Rectal smooth muscle tissue (tissue), 1 donor: ENCODE results near the gene CFDP1.

Experiments
- H3K27ac ChIP-seq: one replicate; pipeline ENCODE4 v1.7.0; 2013; ENCODE audit warnings: low read depth, low read length, inconsistent platforms
- H3K27me3 ChIP-seq: one replicate; pipeline ENCODE4 v1.7.0; 2013; ENCODE audit warnings: low read length; ENCODE audit not compliant: control insufficient read depth, insufficient read depth
- H3K36me3 ChIP-seq: one replicate; pipeline ENCODE4 v1.7.0; 2013; ENCODE audit warnings: low read length; ENCODE audit not compliant: control insufficient read depth, insufficient read depth
- H3K4me1 ChIP-seq: one replicate; pipeline ENCODE4 v1.7.0; 2013; ENCODE audit warnings: low read length; ENCODE audit not compliant: control insufficient read depth, insufficient read depth
- H3K4me3 ChIP-seq: one replicate; pipeline ENCODE4 v1.7.0; 2013; ENCODE audit warnings: low read length
- H3K9ac ChIP-seq: one replicate; pipeline ENCODE4 v1.7.0; 2013; ENCODE audit warnings: low read length

CFDP1 gene

DNA sequence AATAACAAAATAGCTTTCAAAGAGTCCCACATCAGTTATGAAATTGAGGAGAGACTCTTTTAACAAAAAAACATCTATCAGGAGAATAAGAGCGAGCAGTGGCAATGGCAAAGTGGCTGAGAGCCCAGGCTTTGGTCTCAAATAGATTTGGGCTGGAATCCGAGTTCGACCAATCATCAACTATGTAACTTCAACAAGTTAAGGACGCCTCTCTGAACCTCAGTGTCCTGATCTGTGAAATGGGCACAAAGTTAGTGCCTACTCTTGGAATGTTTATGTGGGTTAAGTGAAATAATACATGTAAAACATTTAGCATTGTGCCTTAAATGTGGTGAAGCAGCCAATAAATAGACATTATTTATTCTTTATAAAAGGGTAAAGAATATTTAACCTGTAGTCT lies 45.4 kb downstream of the CFDP1 start:
- no peak overlapping the region for H3K4me3 ChIP-seq
- peaks cover 3% of the 10 kb centered on the region for H3K36me3 ChIP-seq
- H3K27me3 ChIP-seq: no peaks in the 10 kb centered on the region
- H3K4me1 ChIP-seq: no peaks in the 10 kb centered on the region
- H3K9ac ChIP-seq: no peak overlapping the region
- no peak overlapping the region for H3K27ac ChIP-seq

GRCh38 chr16:75385507-75386152 lies 47.7 kb downstream of the CFDP1 start:
- Histone ChIP-seq H3K4me1 (no peaks in the 10 kb centered on the region), H3K9ac (no peak overlapping the region), H3K4me3 (no peak overlapping the region), H3K36me3 (no peaks in the 10 kb centered on the region), H3K27me3 (no peaks in the 10 kb centered on the region), H3K27ac (no peak overlapping the region)

DNA sequence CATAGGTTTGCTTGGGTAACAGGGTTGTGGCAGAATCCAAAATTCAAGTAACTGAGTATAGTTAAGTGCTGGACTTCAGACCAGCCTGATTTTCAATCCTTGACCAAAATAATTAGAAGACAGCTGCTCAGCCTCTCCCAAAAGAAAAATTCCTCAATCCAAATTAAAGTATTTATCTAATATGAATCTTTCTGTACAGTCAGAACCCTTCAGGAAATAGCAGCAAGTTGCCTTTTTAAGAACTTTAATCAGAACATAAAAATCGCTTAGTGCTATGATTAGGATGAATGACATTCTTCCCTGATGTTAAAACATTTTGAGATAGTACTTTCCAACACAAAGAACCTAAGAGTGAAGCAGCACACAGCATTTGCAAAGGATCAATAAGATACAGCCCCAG lies 50.2 kb downstream of the CFDP1 start:
- no peak overlapping the region for H3K27ac ChIP-seq
- no peaks in the 10 kb centered on the region for H3K4me1 ChIP-seq
- H3K27me3 ChIP-seq: no peaks in the 10 kb centered on the region
- H3K36me3 ChIP-seq: no peaks in the 10 kb centered on the region
- H3K4me3 ChIP-seq: no peak overlapping the region
- H3K9ac ChIP-seq: no peak overlapping the region

DNA sequence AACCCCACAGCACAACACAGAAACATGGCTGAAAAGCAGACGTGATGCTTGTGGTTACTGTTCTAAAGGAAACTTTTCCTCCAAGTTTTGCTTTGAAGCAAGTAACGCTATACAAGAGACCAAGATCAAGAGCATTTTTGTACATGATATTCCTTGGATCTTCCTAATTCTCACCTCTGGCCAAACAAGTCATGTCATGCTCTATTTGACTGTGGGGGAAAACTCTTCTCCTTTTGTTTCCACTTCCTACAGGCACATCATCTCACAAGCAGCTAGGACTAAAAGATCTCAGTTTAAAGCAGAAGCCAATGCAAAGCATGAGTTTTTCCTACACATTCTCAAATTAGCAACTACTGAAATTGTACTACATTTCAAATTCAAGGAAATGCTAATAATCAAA lies 50.7 kb downstream of the CFDP1 start:
- Histone ChIP-seq H3K27ac (no peak overlapping the region), H3K4me3 (no peak overlapping the region), H3K27me3 (no peaks in the 10 kb centered on the region), H3K36me3 (no peaks in the 10 kb centered on the region), H3K9ac (no peak overlapping the region), H3K4me1 (no peaks in the 10 kb centered on the region)

GRCh38 chr16:75380870-75381269 lies 52.4 kb downstream of the CFDP1 start:
- Histone ChIP-seq H3K36me3 (no peaks in the 10 kb centered on the region), H3K4me1 (no peaks in the 10 kb centered on the region), H3K27me3 (no peaks in the 10 kb centered on the region), H3K9ac (no peak overlapping the region), H3K27ac (no peak overlapping the region), H3K4me3 (no peak overlapping the region)

DNA sequence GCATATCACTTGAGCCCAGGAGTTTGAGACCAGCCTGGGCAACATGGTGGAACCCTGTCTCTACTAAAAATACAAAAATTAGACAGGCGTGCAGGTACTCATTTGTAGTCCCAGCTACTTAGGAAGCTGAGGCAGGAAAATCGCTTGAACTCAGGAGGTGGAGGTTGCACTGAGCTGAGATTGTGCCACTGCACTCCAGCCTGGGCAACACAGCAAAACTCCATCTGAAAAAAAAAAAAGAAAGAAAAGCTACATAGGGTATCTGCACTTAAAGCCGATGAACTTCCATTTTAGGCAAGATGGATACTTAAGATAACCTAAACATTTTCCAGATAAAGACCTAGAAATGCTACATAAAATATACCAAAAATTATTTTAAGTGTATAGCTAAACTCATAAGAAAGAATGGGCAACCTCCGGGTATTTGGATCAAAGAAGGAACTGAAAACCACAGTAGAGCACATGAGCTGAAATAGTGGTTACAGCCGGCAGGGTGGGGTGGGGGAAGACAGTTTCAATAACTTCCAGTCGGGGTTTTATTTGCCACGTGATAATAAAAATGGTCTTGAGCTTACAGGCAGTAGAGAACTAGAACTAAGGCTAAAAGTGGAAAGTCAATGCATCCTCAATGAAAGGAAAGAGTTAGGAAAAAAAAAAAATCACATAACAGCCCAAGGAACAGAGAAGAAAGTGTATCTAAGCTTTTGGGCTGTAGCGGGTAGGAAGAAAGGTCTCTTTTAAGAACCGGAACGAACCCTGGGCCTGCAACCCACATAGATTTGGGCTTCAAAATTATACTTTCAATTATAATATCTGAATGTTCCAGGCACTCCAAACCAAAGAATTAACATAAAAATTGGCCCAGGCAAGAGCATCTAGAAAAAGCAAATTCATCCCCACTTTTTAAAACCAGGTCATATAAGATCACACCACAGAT lies 53.1 kb downstream of the CFDP1 start:
- Histone ChIP-seq H3K36me3 (no peaks in the 10 kb centered on the region), H3K4me3 (no peak overlapping the region), H3K27me3 (no peaks in the 10 kb centered on the region), H3K9ac (no peak overlapping the region), H3K4me1 (no peaks in the 10 kb centered on the region), H3K27ac (no peak overlapping the region)

- H3K27ac ChIP-seq: no peak overlapping the region
- H3K4me1 ChIP-seq: no peaks in the 10 kb centered on the region
- H3K9ac ChIP-seq: no peak overlapping the region
- no peak overlapping the region for H3K4me3 ChIP-seq
- H3K27me3 ChIP-seq: no peaks in the 10 kb centered on the region
- H3K36me3 ChIP-seq: no peaks in the 10 kb centered on the region
Observed at GRCh38 chr16:75379339-75379738, 54.0 kb downstream of the CFDP1 start.

DNA sequence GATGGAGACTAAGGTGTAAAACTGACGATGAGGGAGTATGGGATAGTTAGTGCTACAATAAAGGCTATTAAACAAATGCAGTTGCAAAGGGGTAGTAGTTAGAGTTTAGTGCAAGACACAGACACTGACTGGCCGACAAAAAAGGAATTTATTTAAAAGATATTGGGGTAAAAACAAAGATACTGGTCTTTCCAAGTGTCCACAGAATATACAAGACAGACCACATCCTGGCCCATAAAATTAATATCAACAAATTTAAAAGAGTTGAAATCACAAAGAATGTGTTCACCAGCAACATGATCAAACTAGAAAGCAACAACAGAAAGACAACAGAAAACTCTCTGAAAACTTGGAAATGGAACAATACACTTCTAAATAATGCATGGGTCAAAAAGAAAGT lies 54.7 kb downstream of the CFDP1 start:
- H3K27ac ChIP-seq: no peak overlapping the region
- no peaks in the 10 kb centered on the region for H3K4me1 ChIP-seq
- H3K27me3 ChIP-seq: no peaks in the 10 kb centered on the region
- H3K4me3 ChIP-seq: no peak overlapping the region
- no peaks in the 10 kb centered on the region for H3K36me3 ChIP-seq
- no peak overlapping the region for H3K9ac ChIP-seq

DNA sequence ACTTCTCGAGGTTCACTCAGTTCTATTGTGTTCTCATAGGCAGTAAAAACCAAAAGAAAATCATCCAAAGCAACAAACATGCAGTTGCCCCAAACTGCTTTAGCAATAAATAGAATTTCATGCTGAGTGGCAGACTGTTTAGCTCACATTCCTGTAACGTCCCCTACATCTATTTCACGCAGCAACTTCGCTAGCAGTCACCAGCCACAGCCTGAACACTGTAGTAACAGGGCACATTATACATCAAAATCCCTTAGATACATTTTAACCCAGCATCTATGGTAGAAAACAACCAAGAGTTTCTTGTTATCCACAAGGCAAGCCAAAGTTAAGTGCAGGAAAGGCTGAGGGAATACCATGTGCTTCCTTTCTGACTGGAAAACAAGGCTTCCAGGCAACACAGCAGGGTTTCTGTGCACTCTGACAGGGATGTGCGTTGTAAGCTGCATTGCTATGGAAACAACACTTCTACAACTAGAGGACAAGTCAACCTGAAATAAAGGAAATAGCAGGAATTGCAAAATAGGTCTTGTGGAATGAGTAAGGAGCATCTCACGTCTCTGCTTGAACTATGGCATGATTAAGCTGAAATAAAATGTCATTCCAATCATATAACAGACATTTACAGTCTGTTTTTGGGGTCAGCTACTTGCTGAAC lies 55.4 kb downstream of the CFDP1 start:
- no peaks in the 10 kb centered on the region for H3K27me3 ChIP-seq
- H3K36me3 ChIP-seq: no peaks in the 10 kb centered on the region
- peak overlapping the region; percentile 18 for H3K27ac ChIP-seq
- H3K4me1 ChIP-seq: no peaks in the 10 kb centered on the region
- H3K9ac ChIP-seq: no peak overlapping the region
- H3K4me3 ChIP-seq: no peak overlapping the region

- Histone ChIP-seq H3K36me3 (no peaks in the 10 kb centered on the region), H3K9ac (no peak overlapping the region), H3K4me3 (no peak overlapping the region), H3K27me3 (no peaks in the 10 kb centered on the region), H3K27ac (no peak overlapping the region), H3K4me1 (no peaks in the 10 kb centered on the region)
Observed at GRCh38 chr16:75376475-75377161, 56.7 kb downstream of the CFDP1 start.

- Histone ChIP-seq H3K4me1 (no peaks in the 10 kb centered on the region), H3K27me3 (no peaks in the 10 kb centered on the region), H3K36me3 (no peaks in the 10 kb centered on the region), H3K9ac (no peak overlapping the region), H3K27ac (no peak overlapping the region), H3K4me3 (no peak overlapping the region)
Observed at GRCh38 chr16:75374388-75374787, 58.9 kb downstream of the CFDP1 start.

GRCh38 chr16:75372236-75372856 lies 61.0 kb downstream of the CFDP1 start:
- H3K27me3 ChIP-seq: no peaks in the 10 kb centered on the region
- H3K4me1 ChIP-seq: no peaks in the 10 kb centered on the region
- H3K9ac ChIP-seq: no peak overlapping the region
- H3K36me3 ChIP-seq: no peaks in the 10 kb centered on the region
- no peak overlapping the region for H3K4me3 ChIP-seq
- H3K27ac ChIP-seq: no peak overlapping the region
